ENCODE measurements around the gene ALS2.

ALS2 gene

DNA sequence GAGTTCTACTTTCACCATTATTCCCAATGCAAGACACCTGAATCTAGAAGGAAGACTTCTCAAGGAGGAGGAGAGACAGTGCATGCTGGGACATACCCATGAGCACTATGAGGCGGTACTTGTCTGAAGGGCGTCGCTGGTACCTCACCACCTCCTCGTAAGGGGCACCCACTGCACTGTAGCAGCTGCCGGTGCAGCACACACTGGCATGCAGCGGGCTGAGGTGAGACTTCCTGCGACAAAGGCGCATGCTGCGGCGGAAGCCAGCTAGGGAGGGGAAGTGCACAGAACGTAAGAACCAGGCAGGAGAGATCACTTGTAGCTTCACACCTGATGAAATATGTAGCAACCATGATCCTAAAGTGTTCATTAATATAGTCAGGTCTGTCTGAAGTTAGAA is 124.6 kb downstream of the ALS2 start:
- Mint-ChIP-seq H3K36me3 (ENCODE audit: low read depth) (no peaks in the 10 kb centered on the region), H3K9me3 (no peaks in the 10 kb centered on the region), H3K4me3 (no peak overlapping the region), H3K4me1 (no peaks in the 10 kb centered on the region), H3K27ac (no peak overlapping the region), H3K27me3 (ENCODE audit: low read depth) (peaks cover 6% of the 10 kb centered on the region)
- TF ChIP-seq, protein P1, sequence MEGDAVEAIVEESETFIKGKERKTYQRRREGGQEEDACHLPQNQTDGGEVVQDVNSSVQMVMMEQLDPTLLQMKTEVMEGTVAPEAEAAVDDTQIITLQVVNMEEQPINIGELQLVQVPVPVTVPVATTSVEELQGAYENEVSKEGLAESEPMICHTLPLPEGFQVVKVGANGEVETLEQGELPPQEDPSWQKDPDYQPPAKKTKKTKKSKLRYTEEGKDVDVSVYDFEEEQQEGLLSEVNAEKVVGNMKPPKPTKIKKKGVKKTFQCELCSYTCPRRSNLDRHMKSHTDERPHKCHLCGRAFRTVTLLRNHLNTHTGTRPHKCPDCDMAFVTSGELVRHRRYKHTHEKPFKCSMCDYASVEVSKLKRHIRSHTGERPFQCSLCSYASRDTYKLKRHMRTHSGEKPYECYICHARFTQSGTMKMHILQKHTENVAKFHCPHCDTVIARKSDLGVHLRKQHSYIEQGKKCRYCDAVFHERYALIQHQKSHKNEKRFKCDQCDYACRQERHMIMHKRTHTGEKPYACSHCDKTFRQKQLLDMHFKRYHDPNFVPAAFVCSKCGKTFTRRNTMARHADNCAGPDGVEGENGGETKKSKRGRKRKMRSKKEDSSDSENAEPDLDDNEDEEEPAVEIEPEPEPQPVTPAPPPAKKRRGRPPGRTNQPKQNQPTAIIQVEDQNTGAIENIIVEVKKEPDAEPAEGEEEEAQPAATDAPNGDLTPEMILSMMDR (IDR thresholded peaks at IDR 0.05; ENCODE audit: unreplicated experiment in 3 of 3): no peak

DNA sequence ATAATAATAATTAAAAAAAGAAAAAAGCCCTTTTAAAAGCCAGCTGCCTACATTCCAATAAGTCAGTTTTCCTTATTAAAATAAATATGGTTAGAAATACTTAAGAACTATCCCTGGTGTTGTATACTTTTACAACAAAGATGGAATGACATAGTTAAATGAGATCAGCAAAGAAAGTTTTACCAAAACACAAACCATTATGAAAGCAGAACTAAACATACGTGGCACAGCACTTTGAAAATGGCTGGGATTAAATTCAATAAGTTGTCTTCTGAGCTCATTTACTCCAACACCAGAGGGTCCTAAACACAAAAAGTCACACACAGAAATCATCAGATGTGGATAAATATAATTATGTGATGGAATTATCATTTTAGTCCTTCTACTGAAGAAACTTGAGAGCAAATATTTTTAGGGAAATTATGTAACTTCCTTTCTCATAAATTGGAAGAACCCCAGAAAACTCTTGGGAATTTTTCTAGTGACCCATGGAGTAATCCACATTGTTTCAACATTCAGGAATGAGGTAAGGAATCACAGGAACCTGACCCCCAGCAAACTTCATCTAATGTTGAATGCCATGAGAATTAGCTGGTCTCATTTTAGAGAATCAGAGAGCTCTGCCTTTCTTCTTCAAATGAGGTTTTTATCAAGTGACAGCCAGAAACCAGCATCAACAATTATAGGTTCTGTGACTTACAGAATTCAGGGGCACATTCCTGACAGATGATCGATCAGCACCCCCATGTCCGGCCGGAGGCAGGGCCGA is 125.9 kb downstream of the ALS2 start:
- Mint-ChIP-seq H3K27me3 (ENCODE audit: low read depth) (peaks cover 6% of the 10 kb centered on the region), H3K27ac (no peak overlapping the region), H3K4me3 (no peak overlapping the region), H3K4me1 (no peaks in the 10 kb centered on the region), H3K9me3 (no peaks in the 10 kb centered on the region), H3K36me3 (ENCODE audit: low read depth) (no peaks in the 10 kb centered on the region)
- TF ChIP-seq, protein P1 (IDR thresholded peaks at IDR 0.05; ENCODE audit: unreplicated experiment in 3 of 3): no peak

DNA sequence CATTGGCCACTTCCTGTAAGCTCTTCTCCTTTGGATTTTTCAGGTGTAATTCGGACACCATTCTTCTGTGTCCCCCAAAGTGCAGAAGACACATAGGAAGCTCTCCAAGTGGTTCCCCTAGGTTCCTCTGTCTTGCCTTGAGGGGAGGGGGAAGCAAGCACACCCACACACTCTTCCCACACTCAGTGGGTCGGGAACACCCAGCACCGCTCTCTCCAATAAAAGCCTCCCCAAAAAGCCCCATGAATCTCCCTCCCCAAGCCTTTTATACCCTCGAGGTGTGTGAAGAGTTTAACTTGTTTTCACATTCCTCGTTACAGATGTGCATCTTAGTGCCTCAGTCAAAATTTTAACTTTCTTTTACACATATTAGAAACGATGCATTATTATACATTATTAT is 127.5 kb downstream of the ALS2 start:
- Mint-ChIP-seq H3K27me3 (ENCODE audit: low read depth) (peaks cover 6% of the 10 kb centered on the region), H3K4me1 (no peaks in the 10 kb centered on the region), H3K36me3 (ENCODE audit: low read depth) (no peaks in the 10 kb centered on the region), H3K4me3 (no peak overlapping the region), H3K9me3 (no peaks in the 10 kb centered on the region), H3K27ac (no peak overlapping the region)
- TF ChIP-seq, protein P1 (IDR thresholded peaks at IDR 0.05; ENCODE audit: unreplicated experiment in 3 of 3): no peak
